ENCODE results near the gene TLR7.

GRCh38 chrX:12817528-12817927 lies 49.3 kb upstream of the TLR7 start:
- TF ChIP-seq ZNF175 (tag by site-specific recombination; IDR thresholded peaks at IDR 0.05), result no peak
- TF ChIP-seq, protein P1, sequence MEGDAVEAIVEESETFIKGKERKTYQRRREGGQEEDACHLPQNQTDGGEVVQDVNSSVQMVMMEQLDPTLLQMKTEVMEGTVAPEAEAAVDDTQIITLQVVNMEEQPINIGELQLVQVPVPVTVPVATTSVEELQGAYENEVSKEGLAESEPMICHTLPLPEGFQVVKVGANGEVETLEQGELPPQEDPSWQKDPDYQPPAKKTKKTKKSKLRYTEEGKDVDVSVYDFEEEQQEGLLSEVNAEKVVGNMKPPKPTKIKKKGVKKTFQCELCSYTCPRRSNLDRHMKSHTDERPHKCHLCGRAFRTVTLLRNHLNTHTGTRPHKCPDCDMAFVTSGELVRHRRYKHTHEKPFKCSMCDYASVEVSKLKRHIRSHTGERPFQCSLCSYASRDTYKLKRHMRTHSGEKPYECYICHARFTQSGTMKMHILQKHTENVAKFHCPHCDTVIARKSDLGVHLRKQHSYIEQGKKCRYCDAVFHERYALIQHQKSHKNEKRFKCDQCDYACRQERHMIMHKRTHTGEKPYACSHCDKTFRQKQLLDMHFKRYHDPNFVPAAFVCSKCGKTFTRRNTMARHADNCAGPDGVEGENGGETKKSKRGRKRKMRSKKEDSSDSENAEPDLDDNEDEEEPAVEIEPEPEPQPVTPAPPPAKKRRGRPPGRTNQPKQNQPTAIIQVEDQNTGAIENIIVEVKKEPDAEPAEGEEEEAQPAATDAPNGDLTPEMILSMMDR (tag by site-specific recombination; IDR thresholded peaks at IDR 0.05), result no peak

Data from HEK293 (cell line).